Activated naive CD8-positive, alpha-beta T cell treated with anti-CD3 and anti-CD28 coated beads, Interleukin-2, amount 10 ng/mL, durations not matched to agents 7 days and 5 days (primary cell): ENCODE data around the gene PPP6R2. TPM values are rescaled to one million over a fixed set of nuclear protein-coding genes. Genes with fewer than 3 reads are reported as not detected.
"Not testable (repeated sequence)": the region's sequence is repeated elsewhere in the genome, so short reads cannot be mapped to it uniquely, and the experiment has no call there.

Experiments used
- ATAC-seq: fragments of 150-1000 bp; cut with Tn5 transposase; one replicate; pipeline ENCODE4 v1.10.0; 2021; ENCODE audit warnings: low read depth, moderate library complexity
- POLR2A ChIA-PET: fragments of 350-600 bp; sonication (Branson Sonifier 250); formaldehyde crosslinking; loops from one replicate; lab custom pipeline; 2021; ENCODE audit warnings: antibody characterized with exemption; lab: Charles Lee
- DNase-seq: peaks from one replicate; pipeline ENCODE4 v3.0.0; 2021
- H3K27ac Mint-ChIP-seq: one replicate; pipeline ENCODE4 v1.8.0; 2022; ENCODE audit warnings: mild to moderate bottlenecking, mixed read lengths
- H3K27me3 Mint-ChIP-seq: one replicate; pipeline ENCODE4 v1.8.0; 2022; ENCODE audit warnings: mild to moderate bottlenecking, moderate library complexity, mixed read lengths
- H3K36me3 Mint-ChIP-seq: one replicate; pipeline ENCODE4 v1.8.0; 2021; ENCODE audit warnings: mild to moderate bottlenecking, mixed read lengths
- H3K4me1 Mint-ChIP-seq: one replicate; pipeline ENCODE4 v1.8.0; 2021; ENCODE audit warnings: mixed read lengths
- H3K4me3 Mint-ChIP-seq: one replicate; pipeline ENCODE4 v1.8.0; 2022; ENCODE audit warnings: mild to moderate bottlenecking, moderate library complexity, mixed read lengths
- H3K9me3 Mint-ChIP-seq: one replicate; pipeline ENCODE4 v1.8.0; 2021; ENCODE audit warnings: mixed read lengths
- total RNA-seq, 2 experiments: library from RNA; stranded (reverse); gene quantifications; one replicate each; pipeline ENCODE4 v1.2.3, GENCODE V29; 2021

PPP6R2 gene
- total RNA-seq, 2 experiments from 2014 or later = 81.6 to 86.8 TPM

GRCh38 chr22:50326225-50326955 lies 16.7 kb upstream of the PPP6R2 start:
- DNase-seq (no peak), ATAC-seq (no peak)
- H3K27ac Mint-ChIP-seq = peak overlapping the region; percentile 69
- no peaks in the 10 kb centered on the region for H3K36me3 Mint-ChIP-seq
- POLR2A ChIA-PET = interaction anchor here (0.8 to 1.9 kb wide), 4 partner anchors 12 to 50 kb away, joined by 3 to 8 read pairs (median 8); no protein-coding TSS in a partner anchor
- peaks cover 20% of the 10 kb centered on the region for H3K27me3 Mint-ChIP-seq
- peak overlapping the region; percentile 77 for H3K4me3 Mint-ChIP-seq
- no peaks in the 10 kb centered on the region for H3K9me3 Mint-ChIP-seq
- H3K4me1 Mint-ChIP-seq = peaks cover 12% of the 10 kb centered on the region

GRCh38 chr22:50326956-50327710 lies 16.0 kb upstream of the PPP6R2 start, which contains the start of gene DENND6B:
Gene DENND6B, minus strand, starts transcription at chr22:50327012. Its CDS starts 24 bp downstream, at chr22:50326988.
- Mint-ChIP-seq H3K36me3 (no peaks in the 10 kb centered on the region), H3K4me1 (peaks cover 12% of the 10 kb centered on the region), H3K9me3 (no peaks in the 10 kb centered on the region), H3K27me3 (peaks cover 25% of the 10 kb centered on the region), H3K4me3 (peak within 1 kb of the TSS; percentile 81), H3K27ac (peak within 1 kb of the TSS; percentile 79)
- POLR2A ChIA-PET = interaction anchor here (0.6 to 1.9 kb wide), 6 partner anchors 12 to 76 kb away, joined by 3 to 8 read pairs (median 5); partner anchors contain the start of gene HDAC10
- DNase-seq = peak; percentile 88
- ATAC-seq = peak; percentile 96

- peaks cover 12% of the 10 kb centered on the region for H3K4me1 Mint-ChIP-seq
- H3K27ac Mint-ChIP-seq = peak overlapping the region; percentile 79
- POLR2A ChIA-PET = interaction anchor here (0.6 to 1.9 kb wide), 6 partner anchors 13 to 77 kb away, joined by 3 to 8 read pairs (median 4); partner anchors contain the start of genes HDAC10 and PLXNB2
- peak overlapping the region; percentile 81 for H3K4me3 Mint-ChIP-seq
- no peaks in the 10 kb centered on the region for H3K36me3 Mint-ChIP-seq
- no peak for ATAC-seq
- H3K27me3 Mint-ChIP-seq = peaks cover 25% of the 10 kb centered on the region
- no peak for DNase-seq
- H3K9me3 Mint-ChIP-seq = no peaks in the 10 kb centered on the region
Observed at GRCh38 chr22:50327711-50328019, 15.5 kb upstream of the PPP6R2 start.

GRCh38 chr22:50329236-50329635 lies 13.9 kb upstream of the PPP6R2 start:
- POLR2A ChIA-PET = interaction anchor here (1.5 kb wide), 1 partner anchor 15 kb away, joined by 3 read pairs; no protein-coding TSS in a partner anchor
- no peak overlapping the region for H3K4me3 Mint-ChIP-seq
- DNase-seq = no peak

GRCh38 chr22:50334433-50334832 lies 8.7 kb upstream of the PPP6R2 start:
- H3K27ac Mint-ChIP-seq, H3K4me3 Mint-ChIP-seq, POLR2A ChIA-PET, ATAC-seq, H3K4me1 Mint-ChIP-seq, H3K9me3 Mint-ChIP-seq, DNase-seq, H3K36me3 Mint-ChIP-seq: not testable (repeated sequence)
- peaks cover 16% of the 10 kb centered on the region for H3K27me3 Mint-ChIP-seq

More at GRCh38 chr22:50329236-50329635, 13.9 kb upstream of the PPP6R2 start:
- Mint-ChIP-seq H3K4me1 (peaks cover 12% of the 10 kb centered on the region), H3K36me3 (no peaks in the 10 kb centered on the region), H3K27ac (no peak overlapping the region), H3K9me3 (no peaks in the 10 kb centered on the region), H3K27me3 (peaks cover 25% of the 10 kb centered on the region)
- no peak for ATAC-seq

- ATAC-seq (no peak), DNase-seq (no peak)
- no peak overlapping the region for H3K4me3 Mint-ChIP-seq
- H3K9me3 Mint-ChIP-seq = no peaks in the 10 kb centered on the region
- H3K27me3 Mint-ChIP-seq = no peaks in the 10 kb centered on the region
- peaks cover 7% of the 10 kb centered on the region for H3K4me1 Mint-ChIP-seq
- POLR2A ChIA-PET = no interaction called here
- H3K36me3 Mint-ChIP-seq = no peaks in the 10 kb centered on the region
- no peak overlapping the region for H3K27ac Mint-ChIP-seq
Observed at GRCh38 chr22:50337262-50338041, 5.7 kb upstream of the PPP6R2 start.

GRCh38 chr22:50338042-50338573 lies 5.0 kb upstream of the PPP6R2 start:
- no peaks in the 10 kb centered on the region for H3K36me3 Mint-ChIP-seq
- POLR2A ChIA-PET = no interaction called here
- no peak overlapping the region for H3K4me3 Mint-ChIP-seq
- peaks cover 9% of the 10 kb centered on the region for H3K4me1 Mint-ChIP-seq
- no peak overlapping the region for H3K27ac Mint-ChIP-seq
- no peaks in the 10 kb centered on the region for H3K27me3 Mint-ChIP-seq
- no peak for DNase-seq
- H3K9me3 Mint-ChIP-seq = no peaks in the 10 kb centered on the region
- ATAC-seq = no peak

- Mint-ChIP-seq H3K9me3 (no peaks in the 10 kb centered on the region), H3K27ac (no peak overlapping the region), H3K4me3 (no peak overlapping the region), H3K36me3 (no peaks in the 10 kb centered on the region), H3K4me1 (peaks cover 9% of the 10 kb centered on the region), H3K27me3 (no peaks in the 10 kb centered on the region)
- no peak for ATAC-seq
- POLR2A ChIA-PET = no interaction called here
- peak; percentile 36 for DNase-seq
Observed at GRCh38 chr22:50338860-50339462, 4.2 kb upstream of the PPP6R2 start.

GRCh38 chr22:50339945-50340879 lies 2.9 kb upstream of the PPP6R2 start:
- Mint-ChIP-seq H3K27ac (no peak overlapping the region), H3K4me1 (peaks cover 9% of the 10 kb centered on the region), H3K4me3 (no peak overlapping the region), H3K27me3 (no peaks in the 10 kb centered on the region), H3K36me3 (no peaks in the 10 kb centered on the region), H3K9me3 (no peaks in the 10 kb centered on the region)
- DNase-seq (peak; percentile 51), ATAC-seq (no peak)
- POLR2A ChIA-PET = interaction anchor here (1.6 kb wide), 1 partner anchor 64 kb away, joined by 4 read pairs; no protein-coding TSS in a partner anchor

GRCh38 chr22:50341977-50342650 lies 1.0 kb upstream of the PPP6R2 start:
- peak overlapping the region; percentile 88 for H3K27ac Mint-ChIP-seq
- H3K4me1 Mint-ChIP-seq = peaks cover 9% of the 10 kb centered on the region
- no peaks in the 10 kb centered on the region for H3K36me3 Mint-ChIP-seq
- H3K4me3 Mint-ChIP-seq = peak overlapping the region; percentile 82
- peak; percentile 90 for DNase-seq
- peak; percentile 55 for ATAC-seq
- no peaks in the 10 kb centered on the region for H3K27me3 Mint-ChIP-seq
- H3K9me3 Mint-ChIP-seq = no peaks in the 10 kb centered on the region
- POLR2A ChIA-PET = interaction anchor here (0.5 to 1.6 kb wide), 15 partner anchors 11 to 279 kb away, joined by 3 to 6 read pairs (median 4); partner anchors contain the start of genes HDAC10 and SCO2

GRCh38 chr22:50343541-50343935 lies 411 bp downstream of the PPP6R2 start:
- Mint-ChIP-seq H3K27ac (peak overlapping the region; percentile 73), H3K4me3 (peak overlapping the region; percentile 73), H3K9me3 (no peaks in the 10 kb centered on the region), H3K36me3 (no peaks in the 10 kb centered on the region), H3K4me1 (peaks cover 9% of the 10 kb centered on the region), H3K27me3 (no peaks in the 10 kb centered on the region)
- ATAC-seq = peak; percentile 13
- POLR2A ChIA-PET = interaction anchor here (0.7 to 1.0 kb wide), 2 partner anchors 17 to 99 kb away, joined by 3 to 4 read pairs; partner anchors contain the start of gene TUBGCP6
- no peak for DNase-seq
